ENCODE data around the gene HADHB. TPM values are rescaled to one million over a fixed set of nuclear protein-coding genes. Genes with fewer than 3 reads are reported as not detected.

HADHB gene
- total RNA-seq, 1 experiment from 2014 or later = 41.3 TPM

GRCh38 chr2:26336719-26337118 is 92.0 kb downstream of the HADHB start:
- Histone ChIP-seq H3K56ac (ENCODE audit: insufficient read length, low read depth, low read length) (no peak overlapping the region), H3K23me2 (ENCODE audit: insufficient read length, low read depth, low read length, poor library complexity, severe bottlenecking) (no peaks in the 10 kb centered on the region), H3K79me2 (ENCODE audit: insufficient read depth, low read length) (no peaks in the 10 kb centered on the region), H2BK120ac (ENCODE audit: low read depth, low read length, poor library complexity, severe bottlenecking) (no peak overlapping the region), H3K9ac (ENCODE audit: extremely low read depth, insufficient read length, low read length) (no peak overlapping the region), H3K18ac (ENCODE audit: insufficient read length, low read depth, low read length) (no peak overlapping the region), H2BK12ac (ENCODE audit: insufficient read length, low read depth, low read length) (no peak overlapping the region), H4K91ac (ENCODE audit: insufficient read length, low read depth, low read length) (no peak overlapping the region), H2BK5ac (ENCODE audit: insufficient read length, low read length) (no peak overlapping the region), H3K79me1 (ENCODE audit: insufficient read depth, low read depth, low read length, poor library complexity, severe bottlenecking) (no peaks in the 10 kb centered on the region), H3K4me1 (ENCODE audit: insufficient read depth, low read length) (no peaks in the 10 kb centered on the region; the same call in 1 of the 2 replicates), H4K20me1 (ENCODE audit: control insufficient read depth, insufficient read depth, insufficient read length) (no peaks in the 10 kb centered on the region), H2AFZ (ENCODE audit: low read length) (no peak overlapping the region), H3K4ac (ENCODE audit: low read depth, low read length) (no peak overlapping the region), H2BK20ac (ENCODE audit: low read depth, low read length, poor library complexity, severe bottlenecking) (no peak overlapping the region), H3K27ac (ENCODE audit: insufficient read length, low read depth, low read length) (no peak overlapping the region), H4K5ac (ENCODE audit: insufficient read length, low read depth, low read length) (no peak overlapping the region), H3K4me2 (ENCODE audit: insufficient read depth, insufficient read length, low read length) (no peak overlapping the region), H2AK5ac (ENCODE audit: insufficient read length, low read length) (no peak overlapping the region), H2BK15ac (ENCODE audit: low read depth, low read length) (no peak overlapping the region), H3T11ph (ENCODE audit: low read length) (no peak overlapping the region), H3K14ac (ENCODE audit: insufficient read depth, low read length) (no peak overlapping the region), H4K8ac (replicated peaks; ENCODE audit: insufficient read length, low read depth, low read length) (no peak overlapping the region), H3K27me3 (ENCODE audit: insufficient read depth, low read length) (no peaks in the 10 kb centered on the region), H3K23ac (ENCODE audit: insufficient read length, low read depth, low read length) (no peak overlapping the region), H3K9me3 (ENCODE audit: control insufficient read depth, low read depth, low read length) (no peaks in the 10 kb centered on the region)
- DNase-seq = no peak
- H3K27ac Mint-ChIP-seq = no peak overlapping the region; a peak in 2 of 7 replicates
- no CpG with 5 or more reads among the region's 2 CpGs for WGBS (ENCODE audit: extremely low coverage, insufficient read length, low lambda C conversion rate)
- TF ChIP-seq CTCF (conservative IDR thresholded peaks at IDR 0.05) = no peak
- no peaks in the 10 kb centered on the region for H3K27me3 Mint-ChIP-seq (ENCODE audit: low read depth)
- H3K9me3 Mint-ChIP-seq = no peaks in the 10 kb centered on the region
- peaks cover 21 to 25% of the 10 kb centered on the region in 2 experiments for H3K4me1 Mint-ChIP-seq
- H3K36me3 Mint-ChIP-seq (ENCODE audit: insufficient read depth in 1 of 3, low read depth in 3 of 3) = no peaks in the 10 kb centered on the region
- no peak overlapping the region for H3K4me3 Mint-ChIP-seq

Measured in H9 (cell line).